ENCODE results near the gene UBASH3A. TPM values are rescaled to one million over a fixed set of nuclear protein-coding genes. Genes with fewer than 3 reads are reported as not detected.

Gene UBASH3A
- polyA plus RNA-seq, 1 of the 3 experiments (the other 2 are of a cell fraction) = not detected

- no peaks in the 10 kb centered on the region; the same call in 1 of the 2 replicates for H3K9me2 ChIP-seq
- WGBS (ENCODE audit: low lambda C conversion rate) = 39% methylated on average over 5 of the region's 5 CpGs
- DNase-seq = no peak
- no peaks in the 10 kb centered on the region for H3K36me3 ChIP-seq (replicated peaks in 1 of 2; ENCODE audit: control insufficient read depth in 1 of 2, insufficient read depth in 2 of 2, low read length in 1 of 2)
- H3K4me3 ChIP-seq (ENCODE audit: low read depth in 2 of 2, low read length in 1 of 2) = no peak overlapping the region
- H3K4me1 ChIP-seq (ENCODE audit: control insufficient read depth in 1 of 2, insufficient read depth in 2 of 2, low read depth in 1 of 2, low read length in 1 of 2) = peaks cover 0 to 3% of the 10 kb centered on the region in 2 experiments; a peak in 1 of 4 replicates
- H3K9me3 ChIP-seq = no peaks in the 10 kb centered on the region
- ChIA-PET CTCF (interaction anchor here (0.6 to 1.5 kb wide), 4 partner anchors 13 to 169 kb away, joined by 3 to 4 read pairs (median 3); no protein-coding TSS in a partner anchor), POLR2A (no interaction called here)
- H3F3A ChIP-seq (replicated peaks; ENCODE audit: insufficient read depth) = no peaks in the 10 kb centered on the region
- no peaks in the 10 kb centered on the region for H4K20me1 ChIP-seq (ENCODE audit: insufficient read depth)
- no peak for TF ChIP-seq TEAD4 (IDR thresholded peaks at IDR 0.05; ENCODE audit: borderline replicate concordance, insufficient read depth)
- TF ChIP-seq RFX5 (IDR thresholded peaks at IDR 0.05; ENCODE audit: low read length) = no peak
- no peak for TF ChIP-seq FOXM1 (IDR thresholded peaks at IDR 0.05; ENCODE audit: low read depth)
- H3K4me2 ChIP-seq = no peak overlapping the region
- H3K79me2 ChIP-seq (ENCODE audit: insufficient read depth) = no peaks in the 10 kb centered on the region
- no peak overlapping the region for H2AFZ ChIP-seq (ENCODE audit: low read depth)
- H3K27me3 ChIP-seq (ENCODE audit: insufficient read depth) = no peaks in the 10 kb centered on the region
- no peak overlapping the region for H3K9ac ChIP-seq
- H3K27ac ChIP-seq (ENCODE audit: low read depth in 2 of 2, low read length in 1 of 2) = no peak overlapping the region
Observed at GRCh38 chr21:42479582-42479981, 75.9 kb downstream of the UBASH3A start.

GRCh38 chr21:42480736-42481135 lies 77.0 kb downstream of the UBASH3A start:
- ChIA-PET CTCF (no interaction called here), POLR2A (no interaction called here)
- H2AFZ ChIP-seq (ENCODE audit: low read depth) = no peak overlapping the region
- no peaks in the 10 kb centered on the region for H3K9me3 ChIP-seq
- H3K9me2 ChIP-seq = no peaks in the 10 kb centered on the region; the same call in 1 of the 2 replicates
- TF ChIP-seq FOXJ3 (CRISPR knock-in tag; IDR thresholded peaks at IDR 0.05) = no peak
- TF ChIP-seq TEAD4 (IDR thresholded peaks at IDR 0.05; ENCODE audit: borderline replicate concordance, insufficient read depth) = no peak
- no peaks in the 10 kb centered on the region for H3F3A ChIP-seq (replicated peaks; ENCODE audit: insufficient read depth)
- H3K36me3 ChIP-seq (replicated peaks in 1 of 2; ENCODE audit: control insufficient read depth in 1 of 2, insufficient read depth in 2 of 2, low read length in 1 of 2) = no peaks in the 10 kb centered on the region
- H3K79me2 ChIP-seq (ENCODE audit: insufficient read depth) = no peaks in the 10 kb centered on the region
- no peak overlapping the region for H3K4me2 ChIP-seq
- H3K27ac ChIP-seq (ENCODE audit: low read depth in 2 of 2, low read length in 1 of 2) = no peak overlapping the region
- WGBS (ENCODE audit: low lambda C conversion rate) = 67% methylated on average over 9 of the region's 10 CpGs
- H3K9ac ChIP-seq = no peak overlapping the region
- H3K27me3 ChIP-seq (ENCODE audit: insufficient read depth) = no peaks in the 10 kb centered on the region; the same call in 1 of the 2 replicates
- H3K4me3 ChIP-seq (ENCODE audit: low read depth in 2 of 2, low read length in 1 of 2) = no peak overlapping the region
- no peak for DNase-seq
- no peaks in the 10 kb centered on the region; a peak in 1 of 4 replicates for H3K4me1 ChIP-seq (ENCODE audit: control insufficient read depth in 1 of 2, insufficient read depth in 2 of 2, low read depth in 1 of 2, low read length in 1 of 2)
- H4K20me1 ChIP-seq (ENCODE audit: insufficient read depth) = no peaks in the 10 kb centered on the region

DNA sequence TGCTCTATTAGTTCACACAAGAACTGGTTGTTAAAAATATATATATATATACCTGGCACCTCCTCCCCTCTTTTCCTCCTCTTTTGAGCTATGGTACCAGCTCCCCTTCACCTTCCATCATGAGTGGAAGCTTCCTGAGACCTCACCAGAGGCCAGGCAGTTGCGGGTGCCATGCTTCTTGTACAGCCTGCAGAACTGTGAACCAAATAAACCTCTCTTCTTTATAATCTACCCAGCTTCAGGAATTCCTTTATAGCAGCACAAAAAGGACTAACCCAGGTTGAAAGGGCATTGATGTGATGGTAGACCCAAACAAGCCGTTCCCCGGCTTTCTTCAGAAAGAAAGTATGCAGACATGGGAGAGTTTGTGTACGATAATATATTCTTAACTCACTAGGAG lies 77.5 kb downstream of the UBASH3A start:
- no peaks in the 10 kb centered on the region for H4K20me1 ChIP-seq (ENCODE audit: insufficient read depth)
- 60% methylated on average over 4 of the region's 4 CpGs for WGBS (ENCODE audit: low lambda C conversion rate)
- DNase-seq = no peak
- H3K4me2 ChIP-seq = no peak overlapping the region
- H3F3A ChIP-seq (replicated peaks; ENCODE audit: insufficient read depth) = no peaks in the 10 kb centered on the region
- H3K79me2 ChIP-seq (ENCODE audit: insufficient read depth) = no peaks in the 10 kb centered on the region
- no peaks in the 10 kb centered on the region; a peak in 1 of 4 replicates for H3K4me1 ChIP-seq (ENCODE audit: control insufficient read depth in 1 of 2, insufficient read depth in 2 of 2, low read depth in 1 of 2, low read length in 1 of 2)
- no peaks in the 10 kb centered on the region for H3K36me3 ChIP-seq (replicated peaks in 1 of 2; ENCODE audit: control insufficient read depth in 1 of 2, insufficient read depth in 2 of 2, low read length in 1 of 2)
- no peaks in the 10 kb centered on the region; the same call in 1 of the 2 replicates for H3K27me3 ChIP-seq (ENCODE audit: insufficient read depth)
- H3K9me2 ChIP-seq = no peaks in the 10 kb centered on the region; the same call in 1 of the 2 replicates
- CTCF ChIA-PET = interaction anchor here (1.0 kb wide), 1 partner anchor 14 kb away, joined by 3 read pairs; no protein-coding TSS in a partner anchor
- H3K9me3 ChIP-seq = no peaks in the 10 kb centered on the region
- H3K9ac ChIP-seq = no peak overlapping the region
- no peak overlapping the region for H2AFZ ChIP-seq (ENCODE audit: low read depth)
- no peak overlapping the region for H3K4me3 ChIP-seq (ENCODE audit: low read depth in 2 of 2, low read length in 1 of 2)
- POLR2A ChIA-PET = no interaction called here
- H3K27ac ChIP-seq (ENCODE audit: low read depth in 2 of 2, low read length in 1 of 2) = no peak overlapping the region
- TF ChIP-seq, protein P1, sequence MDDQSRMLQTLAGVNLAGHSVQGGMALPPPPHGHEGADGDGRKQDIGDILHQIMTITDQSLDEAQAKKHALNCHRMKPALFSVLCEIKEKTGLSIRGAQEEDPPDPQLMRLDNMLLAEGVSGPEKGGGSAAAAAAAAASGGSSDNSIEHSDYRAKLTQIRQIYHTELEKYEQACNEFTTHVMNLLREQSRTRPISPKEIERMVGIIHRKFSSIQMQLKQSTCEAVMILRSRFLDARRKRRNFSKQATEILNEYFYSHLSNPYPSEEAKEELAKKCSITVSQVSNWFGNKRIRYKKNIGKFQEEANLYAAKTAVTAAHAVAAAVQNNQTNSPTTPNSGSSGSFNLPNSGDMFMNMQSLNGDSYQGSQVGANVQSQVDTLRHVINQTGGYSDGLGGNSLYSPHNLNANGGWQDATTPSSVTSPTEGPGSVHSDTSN (IDR thresholded peaks at IDR 0.05) = no peak
- TF ChIP-seq RFX5 (IDR thresholded peaks at IDR 0.05; ENCODE audit: low read length) (no peak), EP300 (IDR thresholded peaks at IDR 0.05; ENCODE audit: borderline replicate concordance in 1 of 2, low read depth in 1 of 2, low read length in 1 of 2) (no peak), FOSL2 (IDR thresholded peaks at IDR 0.05; ENCODE audit: borderline replicate concordance, low read depth) (no peak), CHD2 (IDR thresholded peaks at IDR 0.05; ENCODE audit: low read length, partially characterized antibody) (no peak), MXI1 (IDR thresholded peaks at IDR 0.05; ENCODE audit: low read depth, low read length) (no peak), JUND (IDR thresholded peaks at IDR 0.05) (no peak), TCF12 (IDR thresholded peaks at IDR 0.05) (no peak), FOXJ3 (CRISPR knock-in tag; IDR thresholded peaks at IDR 0.05) (no peak), FOXM1 (IDR thresholded peaks at IDR 0.05; ENCODE audit: low read depth) (no peak), IRF3 (IDR thresholded peaks at IDR 0.05; ENCODE audit: low read depth, low read length) (no peak), RCOR1 (IDR thresholded peaks at IDR 0.05; ENCODE audit: low read length) (no peak), MAX (IDR thresholded peaks at IDR 0.05; ENCODE audit: low read depth) (no peak)
- TF ChIP-seq, protein P2, sequence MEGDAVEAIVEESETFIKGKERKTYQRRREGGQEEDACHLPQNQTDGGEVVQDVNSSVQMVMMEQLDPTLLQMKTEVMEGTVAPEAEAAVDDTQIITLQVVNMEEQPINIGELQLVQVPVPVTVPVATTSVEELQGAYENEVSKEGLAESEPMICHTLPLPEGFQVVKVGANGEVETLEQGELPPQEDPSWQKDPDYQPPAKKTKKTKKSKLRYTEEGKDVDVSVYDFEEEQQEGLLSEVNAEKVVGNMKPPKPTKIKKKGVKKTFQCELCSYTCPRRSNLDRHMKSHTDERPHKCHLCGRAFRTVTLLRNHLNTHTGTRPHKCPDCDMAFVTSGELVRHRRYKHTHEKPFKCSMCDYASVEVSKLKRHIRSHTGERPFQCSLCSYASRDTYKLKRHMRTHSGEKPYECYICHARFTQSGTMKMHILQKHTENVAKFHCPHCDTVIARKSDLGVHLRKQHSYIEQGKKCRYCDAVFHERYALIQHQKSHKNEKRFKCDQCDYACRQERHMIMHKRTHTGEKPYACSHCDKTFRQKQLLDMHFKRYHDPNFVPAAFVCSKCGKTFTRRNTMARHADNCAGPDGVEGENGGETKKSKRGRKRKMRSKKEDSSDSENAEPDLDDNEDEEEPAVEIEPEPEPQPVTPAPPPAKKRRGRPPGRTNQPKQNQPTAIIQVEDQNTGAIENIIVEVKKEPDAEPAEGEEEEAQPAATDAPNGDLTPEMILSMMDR (IDR thresholded peaks at IDR 0.05) = no peak
